SH-SY5Y (cell line): Measurements from ENCODE around the gene SECTM1.

ENCODE experiments used
- GATA2 ChIP-seq: IDR thresholded peaks from 2 replicates; pipeline ENCODE4 v1.6.1; 2011; ENCODE audit warnings: mild to moderate bottlenecking, low read depth, low read length
- GATA3 ChIP-seq: IDR thresholded peaks from 2 replicates; pipeline ENCODE4 v1.6.1; 2011; ENCODE audit warnings: low read depth, mild to moderate bottlenecking, low read length, moderate library complexity

Gene SECTM1

GRCh38 chr17:82304826-82305726 is 28.5 kb downstream of the SECTM1 start:
- no peak for TF ChIP-seq GATA3
- TF ChIP-seq GATA2, result no peak

- TF ChIP-seq GATA2, result no peak
Measured at GRCh38 chr17:82303944-82304808, 29.4 kb downstream of the SECTM1 start.

GRCh38 chr17:82302991-82303943 is 30.3 kb downstream of the SECTM1 start:
- TF ChIP-seq GATA2 (no peak), GATA3 (no peak)

- TF ChIP-seq GATA3, result no peak
- no peak for TF ChIP-seq GATA2
Measured at GRCh38 chr17:82302568-82302963, 31.0 kb downstream of the SECTM1 start.

- TF ChIP-seq GATA3 (no peak), GATA2 (no peak)
Measured at GRCh38 chr17:82301916-82302567, 31.5 kb downstream of the SECTM1 start.

GRCh38 chr17:82301300-82301915 is 32.2 kb downstream of the SECTM1 start:
- no peak for TF ChIP-seq GATA3
- no peak for TF ChIP-seq GATA2

GRCh38 chr17:82300707-82301270 is 32.8 kb downstream of the SECTM1 start:
- no peak for TF ChIP-seq GATA2
- no peak for TF ChIP-seq GATA3

- no peak for TF ChIP-seq GATA2
- no peak for TF ChIP-seq GATA3
Measured at GRCh38 chr17:82300228-82300627, 33.3 kb downstream of the SECTM1 start.

- no peak for TF ChIP-seq GATA3
- TF ChIP-seq GATA2, result no peak
Measured at GRCh38 chr17:82299452-82299851, 34.1 kb downstream of the SECTM1 start.

GRCh38 chr17:82298538-82299421 is 34.8 kb downstream of the SECTM1 start:
- TF ChIP-seq GATA3 (no peak), GATA2 (no peak)

GRCh38 chr17:82297714-82298537 is 35.6 kb downstream of the SECTM1 start:
- TF ChIP-seq GATA3 (no peak), GATA2 (no peak)
